Measurements from ENCODE around the gene BABAM2. TPM values are rescaled to one million over a fixed set of nuclear protein-coding genes. Genes with fewer than 3 reads are reported as not detected.
"Not testable (repeated sequence)": the region's sequence is repeated elsewhere in the genome, so short reads cannot be mapped to it uniquely, and the experiment has no call there.

Gene BABAM2
- total RNA-seq, 2 donors from 2014 or later = 44.8 to 46.0 TPM

DNA sequence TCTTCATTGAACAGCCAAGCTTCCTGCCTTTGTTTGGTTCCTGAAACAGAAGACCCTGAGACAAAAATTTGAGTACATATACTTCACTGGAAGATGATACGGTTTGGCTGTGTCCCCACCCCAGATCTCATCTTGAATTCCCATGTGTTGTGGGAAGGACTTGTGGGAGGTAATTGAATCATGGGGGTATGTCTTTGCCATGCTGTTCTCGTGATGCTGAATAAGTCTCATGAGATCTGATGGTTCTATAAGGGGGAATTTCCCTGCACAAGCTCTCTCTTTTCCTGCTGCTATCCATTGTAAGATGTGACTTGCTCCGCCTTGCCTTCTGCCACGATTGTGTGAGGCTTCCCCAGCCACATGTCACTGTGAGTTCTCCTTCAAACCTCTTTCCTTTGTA, 76.5 kb downstream of the BABAM2 start:
- DNase-seq = no peak
- H3K27me3 Mint-ChIP-seq = no peaks in the 10 kb centered on the region
- H3K36me3 Mint-ChIP-seq (ENCODE audit: low read depth) = peaks cover 5% of the 10 kb centered on the region
- H3K27ac Mint-ChIP-seq = peak overlapping the region; percentile 92
- no peaks in the 10 kb centered on the region for H3K9me3 ChIP-seq (ENCODE audit: control insufficient read depth, low read length, poor library complexity, severe bottlenecking)
- no peak overlapping the region for H3K4me3 Mint-ChIP-seq
- no peak for ATAC-seq
- peaks cover 14% of the 10 kb centered on the region for H3K4me1 Mint-ChIP-seq

GRCh38 chr2:27968045-27968444, 77.5 kb downstream of the BABAM2 start:
- H3K27ac Mint-ChIP-seq; H3K27me3 Mint-ChIP-seq; H3K36me3 Mint-ChIP-seq (ENCODE audit: low read depth); ATAC-seq; H3K9me3 ChIP-seq (ENCODE audit: control insufficient read depth, low read length, poor library complexity, severe bottlenecking); DNase-seq; H3K4me3 Mint-ChIP-seq: not testable (repeated sequence)
- peaks cover 14% of the 10 kb centered on the region for H3K4me1 Mint-ChIP-seq

GRCh38 chr2:27968957-27969356, 78.4 kb downstream of the BABAM2 start:
- H3K36me3 Mint-ChIP-seq (ENCODE audit: low read depth); DNase-seq; H3K9me3 ChIP-seq (ENCODE audit: control insufficient read depth, low read length, poor library complexity, severe bottlenecking); H3K27me3 Mint-ChIP-seq; H3K27ac Mint-ChIP-seq; ATAC-seq; H3K4me3 Mint-ChIP-seq: not testable (repeated sequence)
- peaks cover 14% of the 10 kb centered on the region for H3K4me1 Mint-ChIP-seq

DNA sequence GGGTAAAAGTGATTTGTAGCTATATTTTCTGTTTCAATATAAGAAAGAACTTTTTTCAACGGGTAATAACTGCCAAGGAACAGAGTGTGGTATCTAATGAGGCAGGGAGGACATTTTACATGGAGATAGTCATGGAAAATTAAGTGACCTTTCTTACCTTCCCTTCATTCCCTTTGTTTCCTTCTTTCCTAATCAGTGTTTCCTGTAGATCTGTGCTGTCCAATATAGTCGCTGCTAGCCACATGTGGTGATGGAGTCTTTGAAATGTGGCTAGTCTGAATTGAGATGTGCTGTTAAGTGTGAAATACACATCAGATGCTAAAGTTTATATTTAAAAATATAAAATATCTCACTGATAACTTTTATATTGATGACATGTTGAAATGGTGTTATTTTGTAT, 81.8 kb downstream of the BABAM2 start:
- H3K9me3 ChIP-seq (ENCODE audit: control insufficient read depth, low read length, poor library complexity, severe bottlenecking) = no peaks in the 10 kb centered on the region
- H3K4me1 Mint-ChIP-seq = peaks cover 4% of the 10 kb centered on the region
- no peak overlapping the region for H3K4me3 Mint-ChIP-seq
- DNase-seq = no peak
- ATAC-seq = no peak
- H3K27ac Mint-ChIP-seq = no peak overlapping the region
- no peaks in the 10 kb centered on the region for H3K27me3 Mint-ChIP-seq
- H3K36me3 Mint-ChIP-seq (ENCODE audit: low read depth) = peaks cover under 1% of the 10 kb centered on the region

GRCh38 chr2:27973592-27973991, 83.1 kb downstream of the BABAM2 start:
- ATAC-seq = no peak
- Mint-ChIP-seq H3K36me3 (ENCODE audit: low read depth) (no peaks in the 10 kb centered on the region), H3K27ac (no peak overlapping the region)

DNA sequence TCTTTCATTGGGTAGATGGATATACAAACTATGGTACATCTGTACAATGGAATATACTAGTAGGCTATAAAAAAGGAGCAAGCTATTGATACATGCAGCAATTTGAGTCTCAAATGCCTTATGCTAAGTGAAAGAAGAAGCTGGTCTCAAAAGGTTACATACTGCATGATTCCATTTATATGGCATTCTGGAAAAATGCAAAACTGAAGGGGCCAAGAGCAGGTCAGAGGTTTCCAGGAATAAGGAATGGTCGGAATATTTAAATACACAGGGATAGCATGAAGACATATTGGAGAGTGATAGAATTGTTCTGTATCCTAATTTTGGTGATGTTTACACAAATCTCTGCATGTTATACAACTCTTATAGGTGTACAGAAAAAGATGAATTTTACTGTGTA, 85.8 kb downstream of the BABAM2 start:
- H3K27ac Mint-ChIP-seq = no peak overlapping the region
- H3K27me3 Mint-ChIP-seq = no peaks in the 10 kb centered on the region
- no peak for ATAC-seq
- no peak for DNase-seq
- peaks cover 11% of the 10 kb centered on the region for H3K4me1 Mint-ChIP-seq
- no peak overlapping the region for H3K4me3 Mint-ChIP-seq
- no peaks in the 10 kb centered on the region for H3K36me3 Mint-ChIP-seq (ENCODE audit: low read depth)
- no peaks in the 10 kb centered on the region for H3K9me3 ChIP-seq (ENCODE audit: control insufficient read depth, low read length, poor library complexity, severe bottlenecking)

More at GRCh38 chr2:27973592-27973991, 83.1 kb downstream of the BABAM2 start:
- DNase-seq = no peak
- Mint-ChIP-seq H3K27me3 (no peaks in the 10 kb centered on the region), H3K4me3 (no peak overlapping the region), H3K4me1 (peaks cover 7% of the 10 kb centered on the region)
- no peaks in the 10 kb centered on the region for H3K9me3 ChIP-seq (ENCODE audit: control insufficient read depth, low read length, poor library complexity, severe bottlenecking)

GRCh38 chr2:27977731-27978312, 87.3 kb downstream of the BABAM2 start:
- no peaks in the 10 kb centered on the region for H3K36me3 Mint-ChIP-seq (ENCODE audit: low read depth)
- H3K27me3 Mint-ChIP-seq = no peaks in the 10 kb centered on the region
- peaks cover 11% of the 10 kb centered on the region for H3K4me1 Mint-ChIP-seq
- no peak for ATAC-seq
- H3K9me3 ChIP-seq (ENCODE audit: control insufficient read depth, low read length, poor library complexity, severe bottlenecking) = no peaks in the 10 kb centered on the region
- no peak for DNase-seq
- H3K4me3 Mint-ChIP-seq = no peak overlapping the region
- no peak overlapping the region for H3K27ac Mint-ChIP-seq

DNA sequence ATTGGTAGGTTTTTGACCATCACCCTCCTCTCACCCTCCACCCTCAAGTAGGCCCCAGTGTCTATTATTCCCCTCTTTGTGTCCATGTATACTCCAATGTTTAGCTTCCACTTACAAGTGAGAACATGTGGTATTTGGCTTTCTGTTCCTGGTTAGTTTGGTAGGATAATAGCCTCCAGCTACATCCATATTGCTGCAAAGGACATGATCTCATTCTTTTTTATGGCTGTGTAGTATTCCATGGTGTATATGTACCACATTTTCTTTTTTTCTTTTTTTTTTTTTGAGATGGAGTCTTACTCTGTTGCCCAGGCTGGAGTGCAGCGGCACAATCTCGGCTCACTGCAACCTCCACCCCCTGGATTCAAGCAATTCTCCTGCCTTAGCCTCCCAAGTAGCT, 88.2 kb downstream of the BABAM2 start:
- not testable (repeated sequence) for H3K27me3 Mint-ChIP-seq; H3K4me3 Mint-ChIP-seq; H3K27ac Mint-ChIP-seq; H3K9me3 ChIP-seq (ENCODE audit: control insufficient read depth, low read length, poor library complexity, severe bottlenecking); H3K36me3 Mint-ChIP-seq (ENCODE audit: low read depth); ATAC-seq; DNase-seq
- H3K4me1 Mint-ChIP-seq = peaks cover 11% of the 10 kb centered on the region

DNA sequence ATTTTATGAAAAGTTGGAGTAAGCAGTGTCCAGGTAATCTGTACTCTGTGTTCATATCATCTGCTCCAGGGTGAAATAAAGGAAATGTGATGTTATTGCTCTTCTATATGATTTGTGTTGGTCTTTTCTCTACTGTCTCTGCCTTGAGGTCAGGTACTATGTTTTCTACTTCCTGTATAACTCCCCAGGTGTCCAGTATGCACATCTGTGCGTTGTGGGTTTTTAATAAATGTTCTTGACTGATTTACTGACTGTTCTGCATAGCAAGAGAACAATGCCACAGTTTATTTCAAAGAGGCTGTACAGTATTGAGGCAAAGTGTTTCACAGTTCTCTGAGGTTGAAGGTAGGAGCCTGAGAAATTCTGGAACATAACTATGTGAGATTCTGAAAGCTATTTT, 89.7 kb downstream of the BABAM2 start:
- peak overlapping the region; percentile 29 for H3K27ac Mint-ChIP-seq

DNA sequence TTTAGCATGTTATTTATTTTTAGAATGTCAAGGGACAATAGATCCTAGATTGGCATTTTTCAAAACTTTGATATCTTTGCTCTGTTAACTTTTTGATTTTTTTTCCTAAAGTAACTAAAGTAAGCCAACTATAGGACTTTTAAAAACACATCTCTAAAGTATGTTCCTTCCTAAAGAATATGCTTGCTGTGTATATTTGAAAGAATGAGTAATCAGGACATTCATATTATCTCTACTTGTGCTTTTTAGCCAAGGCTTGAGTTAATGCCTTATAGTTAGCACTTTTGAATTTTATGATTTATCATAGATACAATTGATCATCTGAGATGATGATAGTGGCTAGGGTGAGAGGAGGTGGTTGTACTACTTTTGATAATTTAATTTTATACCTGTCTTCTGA, 93.6 kb downstream of the BABAM2 start:
- H3K27ac Mint-ChIP-seq = no peak overlapping the region
- H3K27me3 Mint-ChIP-seq = no peaks in the 10 kb centered on the region
- H3K4me1 Mint-ChIP-seq = peaks cover 28% of the 10 kb centered on the region
- H3K36me3 Mint-ChIP-seq (ENCODE audit: low read depth) = peaks cover 5% of the 10 kb centered on the region
- no peaks in the 10 kb centered on the region for H3K9me3 ChIP-seq (ENCODE audit: control insufficient read depth, low read length, poor library complexity, severe bottlenecking)
- no peak overlapping the region for H3K4me3 Mint-ChIP-seq
- DNase-seq (no peak), ATAC-seq (no peak)

More for the DNA sequence above, 89.7 kb downstream of the BABAM2 start:
- Mint-ChIP-seq H3K36me3 (ENCODE audit: low read depth) (no peaks in the 10 kb centered on the region), H3K4me3 (no peak overlapping the region), H3K4me1 (peaks cover 11% of the 10 kb centered on the region), H3K27me3 (no peaks in the 10 kb centered on the region)
- ATAC-seq (no peak), DNase-seq (no peak)
- no peaks in the 10 kb centered on the region for H3K9me3 ChIP-seq (ENCODE audit: control insufficient read depth, low read length, poor library complexity, severe bottlenecking)

DNA sequence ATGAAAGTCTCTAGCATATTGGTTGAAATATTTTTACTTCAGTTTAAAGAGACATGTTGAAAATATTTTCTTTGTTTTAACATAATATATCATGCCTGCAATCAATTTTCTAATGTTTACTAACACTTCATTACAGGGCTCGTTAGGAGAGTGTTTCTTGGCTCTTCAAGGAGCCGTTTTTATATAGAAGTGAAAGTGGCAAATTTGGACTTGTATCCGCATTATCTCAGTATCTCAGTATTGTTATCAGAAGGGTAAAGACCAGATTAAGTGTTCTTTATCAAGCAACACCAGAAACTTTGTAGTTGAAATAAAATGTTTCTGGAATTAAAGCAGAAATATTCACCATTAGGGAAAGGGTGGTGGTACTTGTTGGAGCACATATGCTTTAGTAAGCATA, 97.8 kb downstream of the BABAM2 start:
- H3K27ac Mint-ChIP-seq = peak overlapping the region; percentile 6
- no peaks in the 10 kb centered on the region for H3K9me3 ChIP-seq (ENCODE audit: control insufficient read depth, low read length, poor library complexity, severe bottlenecking)
- peaks cover 28% of the 10 kb centered on the region for H3K4me1 Mint-ChIP-seq
- no peaks in the 10 kb centered on the region for H3K27me3 Mint-ChIP-seq
- DNase-seq = no peak
- H3K36me3 Mint-ChIP-seq (ENCODE audit: low read depth) = peaks cover 9% of the 10 kb centered on the region
- ATAC-seq = no peak
- H3K4me3 Mint-ChIP-seq = peak overlapping the region; percentile 10

GRCh38 chr2:27988718-27989117, 98.2 kb downstream of the BABAM2 start:
- H3K27ac Mint-ChIP-seq = peak overlapping the region; percentile 6
- peaks cover 9% of the 10 kb centered on the region for H3K36me3 Mint-ChIP-seq (ENCODE audit: low read depth)
- peak overlapping the region; percentile 10 for H3K4me3 Mint-ChIP-seq
- peaks cover 28% of the 10 kb centered on the region for H3K4me1 Mint-ChIP-seq
- H3K27me3 Mint-ChIP-seq = no peaks in the 10 kb centered on the region
- ATAC-seq (no peak), DNase-seq (no peak)
- no peaks in the 10 kb centered on the region for H3K9me3 ChIP-seq (ENCODE audit: control insufficient read depth, low read length, poor library complexity, severe bottlenecking)

GRCh38 chr2:27989149-27989548, 98.6 kb downstream of the BABAM2 start:
- peaks cover 28% of the 10 kb centered on the region for H3K4me1 Mint-ChIP-seq
- no peaks in the 10 kb centered on the region for H3K27me3 Mint-ChIP-seq
- peaks cover 9% of the 10 kb centered on the region for H3K36me3 Mint-ChIP-seq (ENCODE audit: low read depth)
- DNase-seq (no peak), ATAC-seq (no peak)
- H3K4me3 Mint-ChIP-seq = no peak overlapping the region
- peak overlapping the region; percentile 6 for H3K27ac Mint-ChIP-seq
- no peaks in the 10 kb centered on the region for H3K9me3 ChIP-seq (ENCODE audit: control insufficient read depth, low read length, poor library complexity, severe bottlenecking)

GRCh38 chr2:27990030-27990590, 99.6 kb downstream of the BABAM2 start:
- Mint-ChIP-seq H3K36me3 (ENCODE audit: low read depth) (peaks cover 14% of the 10 kb centered on the region), H3K4me1 (peaks cover 31% of the 10 kb centered on the region), H3K4me3 (no peak overlapping the region), H3K27ac (no peak overlapping the region), H3K27me3 (no peaks in the 10 kb centered on the region)
- DNase-seq = no peak
- H3K9me3 ChIP-seq (ENCODE audit: control insufficient read depth, low read length, poor library complexity, severe bottlenecking) = no peaks in the 10 kb centered on the region
- ATAC-seq = no peak

Data from T-helper 17 cell (primary cell).